H1 (cell line): Measurements from ENCODE around the gene TACC2. TPM values are rescaled to one million over a fixed set of nuclear protein-coding genes. Genes with fewer than 3 reads are reported as not detected.

ENCODE experiments used
- CTCF ChIA-PET: fragments of 300-600 bp; sonication (Branson Sonifier 250); formaldehyde crosslinking; loops from one replicate; lab custom pipeline; 2021; ENCODE audit not compliant: partially characterized antibody; lab: Charles Lee
- POLR2A ChIA-PET: fragments of 300-600 bp; sonication (Branson Sonifier 250); formaldehyde crosslinking; loops from one replicate; lab custom pipeline; 2021; ENCODE audit warnings: inconsistent platforms; ENCODE audit not compliant: partially characterized antibody; lab: Charles Lee
- DNase-seq, 2 experiments: peaks; one replicate each; pipeline versions ENCODE4 v3.0.0 to v3.0.0-alpha.2; 2010 to 2022; ENCODE audit warnings: low spot score in 2 of 2, low read depth in 1 of 2, mixed read lengths in 1 of 2
- FAIRE-seq: peaks from 2 replicates; lab custom pipeline; 2011; peaks lifted over from hg19 to GRCh38; lab: Jason Lieb, UNC
- H2AFZ ChIP-seq: 2 replicates; pipeline ENCODE4 v1.8.1; 2012; ENCODE audit warnings: low read length, inconsistent platforms
- H2AK5ac ChIP-seq: 2 replicates; pipeline ENCODE4 v1.6.1; 2013; ENCODE audit warnings: low read depth, low read length
- H2BK120ac ChIP-seq: replicated peaks from 2 replicates; pipeline ENCODE3; 2013; ENCODE audit warnings: low read depth, low read length, inconsistent platforms
- H2BK12ac ChIP-seq: 2 replicates; pipeline ENCODE4 v1.6.1; 2013; ENCODE audit warnings: low read depth, low read length
- H2BK15ac ChIP-seq: 2 replicates; pipeline ENCODE4 v1.6.1; 2013; ENCODE audit warnings: low read length
- H2BK20ac ChIP-seq: 2 replicates; pipeline ENCODE4 v1.6.1; 2013; ENCODE audit warnings: low read length
- H2BK5ac ChIP-seq: 2 replicates; pipeline ENCODE4 v1.6.1; 2013; ENCODE audit warnings: low read depth, low read length
- H3K14ac ChIP-seq: 2 replicates; pipeline ENCODE4 v1.6.1; 2013; ENCODE audit warnings: inconsistent platforms; ENCODE audit not compliant: insufficient read length
- H3K18ac ChIP-seq: 2 replicates; pipeline ENCODE4 v1.6.1; 2013; ENCODE audit warnings: low read length; ENCODE audit errors: extremely low read depth
- H3K23ac ChIP-seq: 2 replicates; pipeline ENCODE4 v1.6.1; 2013; ENCODE audit warnings: inconsistent platforms; ENCODE audit not compliant: insufficient read length
- H3K23me2 ChIP-seq: 2 replicates; pipeline ENCODE4 v1.6.1; 2013; ENCODE audit warnings: low read depth, low read length
- H3K27ac ChIP-seq: 2 replicates; pipeline ENCODE4 v1.6.1; 2011; ENCODE audit warnings: low read depth, low read length, inconsistent platforms
- H3K27me3 ChIP-seq, 4 experiments: replicated peaks in 1 of 4; 1 replicate in 1 of 4; 2 replicates in 3 of 4; pipeline versions ENCODE4 v1.6.1 to v1.8.1; 2011 to 2013; ENCODE audit warnings: low read length in 3 of 4, mild to moderate bottlenecking in 3 of 4, inconsistent platforms in 2 of 4, mixed read lengths in 2 of 4, moderate library complexity in 1 of 4; ENCODE audit not compliant: control insufficient read depth in 3 of 4, insufficient read depth in 3 of 4; ENCODE audit errors: extremely low read depth in 1 of 4
- H3K36me3 ChIP-seq, 4 experiments: 2 replicates each; pipeline versions ENCODE4 v1.6.1 to v1.8.1; 2011 to 2013; ENCODE audit warnings: mild to moderate bottlenecking in 4 of 4, low read length in 3 of 4, moderate library complexity in 2 of 4, control low read depth in 1 of 4, inconsistent platforms in 1 of 4; ENCODE audit not compliant: insufficient read depth in 4 of 4, control insufficient read depth in 2 of 4
- H3K4ac ChIP-seq: replicated peaks from 2 replicates; pipeline ENCODE3; 2013; ENCODE audit warnings: low read length, low read depth, mixed read lengths, inconsistent platforms; ENCODE audit not compliant: insufficient read length
- H3K4me1 ChIP-seq, 4 experiments: replicated peaks in 1 of 4; 1 replicate in 1 of 4; 2 replicates in 3 of 4; pipeline versions ENCODE4 v1.6.1 to v1.8.1; 2011 to 2013; ENCODE audit warnings: low read length in 3 of 4, inconsistent platforms in 2 of 4, mixed read lengths in 1 of 4; ENCODE audit not compliant: insufficient read depth in 4 of 4, control insufficient read depth in 3 of 4
- H3K4me2 ChIP-seq, 2 experiments: 2 replicates each; pipeline versions ENCODE4 v1.6.1 to v1.8.1; 2011 to 2013; ENCODE audit warnings: low read depth in 2 of 2, low read length in 2 of 2, control low read depth in 1 of 2, inconsistent platforms in 1 of 2, mild to moderate bottlenecking in 1 of 2; ENCODE audit not compliant: insufficient read depth in 1 of 2
- H3K4me3 ChIP-seq, 4 experiments: fragments of 200-600, 300-600 bp in 1 of 4; sonication (generic), shearing (Covaris generic), sonication (Bioruptor Twin) in 1 of 4; 2 replicates each; pipeline versions ENCODE4 v1.5.1 to v1.8.1; 2011 to 2016; ENCODE audit warnings: low read length in 4 of 4, low read depth in 3 of 4, control low read depth in 2 of 4, inconsistent platforms in 2 of 4, mild to moderate bottlenecking in 2 of 4, mixed read lengths in 1 of 4, moderate library complexity in 1 of 4; ENCODE audit not compliant: insufficient read depth in 2 of 4; ENCODE audit errors: extremely low read depth in 1 of 4
- H3K56ac ChIP-seq: replicated peaks from 2 replicates; pipeline ENCODE3; 2013; ENCODE audit warnings: low read depth, mild to moderate bottlenecking, mixed read lengths, low read length, inconsistent platforms; ENCODE audit not compliant: insufficient read length
- H3K79me1 ChIP-seq: 2 replicates; pipeline ENCODE4 v1.6.1; 2013; ENCODE audit warnings: low read depth, low read length, control low read depth
- H3K79me2 ChIP-seq, 2 experiments: 2 replicates each; pipeline versions ENCODE4 v1.6.1 to v1.8.1; 2012 to 2013; ENCODE audit warnings: low read length in 2 of 2, mild to moderate bottlenecking in 2 of 2, inconsistent platforms in 1 of 2; ENCODE audit not compliant: insufficient read depth in 2 of 2, control insufficient read depth in 1 of 2
- H3K9ac ChIP-seq, 4 experiments: replicated peaks in 1 of 4; 1 replicate in 1 of 4; 2 replicates in 3 of 4; pipeline versions ENCODE4 v1.6.1 to v1.8.1; 2011 to 2013; ENCODE audit warnings: low read depth in 3 of 4, low read length in 3 of 4, control low read depth in 2 of 4, mild to moderate bottlenecking in 2 of 4, moderate library complexity in 2 of 4, inconsistent platforms in 1 of 4; ENCODE audit errors: extremely low read depth in 1 of 4
- H3K9me3 ChIP-seq, 2 experiments: 2 replicates each; pipeline versions ENCODE4 v1.6.1 to v1.8.1; 2012 to 2013; ENCODE audit warnings: mild to moderate bottlenecking in 2 of 2, moderate library complexity in 2 of 2, control low read depth in 1 of 2, inconsistent platforms in 1 of 2, low read depth in 1 of 2, low read length in 1 of 2, mixed read lengths in 1 of 2; ENCODE audit not compliant: insufficient read depth in 2 of 2
- H4K20me1 ChIP-seq, 2 experiments: replicated peaks in 1 of 2; 2 replicates each; pipeline versions ENCODE3 to v1.8.1; 2011 to 2013; ENCODE audit warnings: inconsistent platforms in 2 of 2, low read length in 2 of 2, mild to moderate bottlenecking in 1 of 2; ENCODE audit not compliant: insufficient read depth in 2 of 2, control insufficient read depth in 1 of 2
- H4K5ac ChIP-seq: 2 replicates; pipeline ENCODE4 v1.6.1; 2013; ENCODE audit warnings: low read length, low read depth, mixed read lengths, inconsistent platforms; ENCODE audit not compliant: insufficient read length
- H4K8ac ChIP-seq: 2 replicates; pipeline ENCODE4 v1.8.0; 2013; ENCODE audit warnings: mild to moderate bottlenecking, moderate library complexity, low read length, inconsistent platforms; ENCODE audit not compliant: insufficient read depth; ENCODE audit errors: extremely low read depth
- H4K91ac ChIP-seq: replicated peaks from 2 replicates; pipeline ENCODE3; 2013; ENCODE audit warnings: low read length, mixed read lengths, inconsistent platforms; ENCODE audit not compliant: insufficient read length
- ATF2 ChIP-seq: IDR thresholded peaks from 2 replicates; pipeline ENCODE4 v1.6.1; 2012; ENCODE audit warnings: low read length, inconsistent platforms
- CTCF ChIP-seq, 3 experiments: IDR thresholded peaks; 1 replicate in 2 of 3; 2 replicates in 1 of 3; pipeline versions ENCODE4 v1.5.1 to v1.6.1; 2011; ENCODE audit warnings: low read length in 3 of 3, mild to moderate bottlenecking in 3 of 3, inconsistent platforms in 2 of 3, low read depth in 1 of 3, moderate library complexity in 1 of 3; ENCODE audit not compliant: insufficient read depth in 1 of 3; ENCODE audit errors: control extremely low read depth in 1 of 3
- MAX ChIP-seq: IDR thresholded peaks from 2 replicates; pipeline ENCODE4 v1.6.1; 2012; ENCODE audit warnings: inconsistent platforms
- RAD21 ChIP-seq, 2 experiments: IDR thresholded peaks in 1 of 2; conservative IDR thresholded peaks in 1 of 2; 2 replicates each; pipeline ENCODE4 v1.6.1; 2011; ENCODE audit warnings: low read depth in 2 of 2, low read length in 2 of 2, improper control_type of control experiment in 1 of 2, inconsistent platforms in 1 of 2, mild to moderate bottlenecking in 1 of 2, moderate library complexity in 1 of 2
- YY1 ChIP-seq: IDR thresholded peaks from 2 replicates; pipeline ENCODE4 v1.6.1; 2011; ENCODE audit warnings: low read depth, mild to moderate bottlenecking, low read length
- WGBS, 2 experiments: shearing (Covaris generic) in 1 of 2; methylation state at CpG; one replicate each; pipeline versions ENCODE4 v1.1.6 to v1.1.7; 2013 to 2015; ENCODE audit warnings: low lambda C conversion rate in 2 of 2, mixed read lengths in 2 of 2, inconsistent platforms in 1 of 2, low coverage in 1 of 2, missing lambda C conversion rate in 1 of 2; ENCODE audit not compliant: insufficient replicate concordance in 2 of 2, insufficient coverage in 1 of 2, insufficient read length in 1 of 2; ENCODE audit errors: extremely low coverage in 1 of 2, missing lambda C conversion rate in 1 of 2; 5-methylcytosine and 5-hydroxymethylcytosine counted together
- polyA plus RNA-seq, 7 experiments: library from polyadenylated mRNA; depleted of rRNA in 3 of 7; stranded (reverse) in 5 of 7; unstranded in 2 of 7; fragments of >200 nt in 5 of 7; fragments of 200-250 nt in 2 of 7; gene quantifications; 1 replicate in 5 of 7; 2 replicates in 1 of 7; 4 replicates in 1 of 7; pipeline versions ENCODE4 v1.2.1 to v1.2.3, GENCODE V29; 2011 to 2013; ENCODE audit warnings: missing spikeins in 2 of 7, mixed read lengths in 2 of 7
- total RNA-seq: library from RNA; stranded (reverse); fragmentation: NEBNext Ultra II Directional; extraction: Animal tissue kit (Norgen Biotek cat#: 25700); gene quantifications from 2 replicates; pipeline ENCODE4 v1.2.1, GENCODE V29; 2021

TACC2 gene
- total and polyA plus RNA-seq, 2 of the 8 experiments (the other 6 are each of a cell fraction or from before 2014, with no cell fraction given) = 21.2 to 46.6 TPM

GRCh38 chr10:122054048-122055025, 65.4 kb downstream of the TACC2 start:
- POLR2A ChIA-PET = interaction anchor here (0.8 kb wide), 1 partner anchor 58 kb away, joined by 3 read pairs; no protein-coding TSS in a partner anchor
- Histone ChIP-seq H2AK5ac (no peak overlapping the region), H3K27me3 (no peaks in the 10 kb centered on the region; a peak in 1 of 7 replicates), H3K79me2 (no peaks in the 10 kb centered on the region), H2BK5ac (no peak overlapping the region), H3K4me3 (no peak overlapping the region), H3K27ac (no peak overlapping the region), H2BK20ac (no peak overlapping the region), H3K4me2 (no peak overlapping the region), H3K36me3 (no peaks in the 10 kb centered on the region; a peak in 1 of 8 replicates), H3K18ac (no peak overlapping the region), H3K14ac (no peak overlapping the region), H3K23ac (no peak overlapping the region), H2BK120ac (no peak overlapping the region), H3K9ac (no peak overlapping the region), H4K20me1 (no peaks in the 10 kb centered on the region), H2BK15ac (no peak overlapping the region), H4K5ac (no peak overlapping the region), H4K91ac (no peak overlapping the region), H2BK12ac (no peak overlapping the region), H2AFZ (no peak overlapping the region), H3K56ac (no peak overlapping the region), H4K8ac (no peak overlapping the region; the same call in 1 of the 2 replicates), H3K4ac (no peak overlapping the region), H3K23me2 (no peaks in the 10 kb centered on the region), H3K4me1 (peaks cover 0 to 4% (median 2%) of the 10 kb centered on the region in 4 experiments; a peak in 3 of 7 replicates), H3K9me3 (no peaks in the 10 kb centered on the region), H3K79me1 (no peaks in the 10 kb centered on the region)
- CTCF ChIA-PET = interaction anchor here (0.7 to 3.6 kb wide), 41 partner anchors 8 to 358 kb away, joined by 3 to 17 read pairs (median 4); partner anchors contain the start of gene NSMCE4A
- DNase-seq = peak in 1 of 2 experiments; percentile 80
- WGBS, 2 experiments = 79% methylated on average over 13 of the region's 15 CpGs; no CpG with 5 or more reads in 1 of the 2 experiments
- FAIRE-seq = peak; percentile 45
- 0 out of 2 replicates have a peak, but pooled peaks have one; percentile 32 for TF ChIP-seq MAX
- TF ChIP-seq CTCF (IDR thresholded peaks at IDR 0.05; ENCODE audit: control extremely low read depth in 1 of 3, insufficient read depth in 1 of 3, low read depth in 1 of 3, low read length in 3 of 3) = peak; percentile 68 to 84 (median 84)
- peak; percentile 36; the same call in 1 of the 2 replicates for TF ChIP-seq YY1
- no peak for TF ChIP-seq ATF2
- TF ChIP-seq RAD21 (IDR thresholded peaks at IDR 0.05 in 1 of 2, conservative IDR thresholded peaks at IDR 0.05 in 1 of 2; ENCODE audit: low read depth in 2 of 2, low read length in 2 of 2) = peak; percentile 83 to 87
